Neural cell (in vitro differentiated cells): ENCODE data around the gene WWTR1. TPM values are rescaled to one million over a fixed set of nuclear protein-coding genes. Genes with fewer than 3 reads are reported as not detected.

Source experiments
- H2AFZ ChIP-seq: fragments of 200-600, 300-800 bp; sonication (generic), shearing (Covaris generic); 2 replicates; pipeline ENCODE4 v1.6.0; 2014; ENCODE audit warnings: low read depth, mild to moderate bottlenecking, antibody characterized with exemption, low read length, moderate library complexity
- H3F3A ChIP-seq: fragments of 200-600 bp; shearing (Covaris generic); 2 replicates; pipeline ENCODE4 v1.6.1; 2016; ENCODE audit warnings: mild to moderate bottlenecking, moderate library complexity, mixed read lengths, antibody characterized with exemption, low read length; ENCODE audit not compliant: insufficient read depth, poor library complexity, severe bottlenecking
- H3K27ac ChIP-seq: fragments of 200-600, 300-800 bp; sonication (generic), shearing (Covaris generic); 2 replicates; pipeline ENCODE4 v1.5.1; 2014; ENCODE audit warnings: mild to moderate bottlenecking, low read length, moderate library complexity
- H3K27me3 ChIP-seq: fragments of 300-800, 200-600 bp; sonication (generic), shearing (Covaris generic); 2 replicates; pipeline ENCODE4 v1.6.0; 2014; ENCODE audit warnings: mild to moderate bottlenecking, low read depth, low read length, moderate library complexity; ENCODE audit not compliant: insufficient read depth
- H3K36me3 ChIP-seq: fragments of 300-800, 200-600 bp; sonication (generic), shearing (Covaris generic); 2 replicates; pipeline ENCODE4 v1.5.1; 2014; ENCODE audit warnings: mild to moderate bottlenecking, antibody characterized with exemption, low read length, moderate library complexity; ENCODE audit not compliant: insufficient read depth
- H3K4me2 ChIP-seq: fragments of 300-800, 200-600 bp; sonication (generic), shearing (Covaris generic); 2 replicates; pipeline ENCODE4 v1.6.0; 2014; ENCODE audit warnings: mild to moderate bottlenecking, low read length
- H3K4me3 ChIP-seq: fragments of 300-800, 200-600 bp; sonication (generic), shearing (Covaris generic); 2 replicates; pipeline ENCODE4 v1.5.1; 2014; ENCODE audit warnings: mild to moderate bottlenecking, low read length, moderate library complexity
- H3K79me2 ChIP-seq: fragments of 200-600 bp; shearing (Covaris generic); replicated peaks from 2 replicates; pipeline ENCODE4 v1.6.0; 2014; ENCODE audit warnings: mild to moderate bottlenecking, low read length, moderate library complexity; ENCODE audit not compliant: insufficient read depth
- H3K9ac ChIP-seq: fragments of 300-800, 200-600 bp; sonication (generic), shearing (Covaris generic); 2 replicates; pipeline ENCODE4 v1.6.1; 2016; ENCODE audit warnings: mild to moderate bottlenecking, low read length, mixed read lengths
- H3K9me2 ChIP-seq: fragments of 200-600 bp; shearing (Covaris generic); 2 replicates; pipeline ENCODE4 v1.6.1; 2016; ENCODE audit warnings: mild to moderate bottlenecking, low read length, mixed read lengths; ENCODE audit not compliant: insufficient read depth
- H3K9me3 ChIP-seq: fragments of 200-600, 300-800 bp; sonication (generic), shearing (Covaris generic); 2 replicates; pipeline ENCODE4 v1.6.1; 2016; ENCODE audit warnings: mild to moderate bottlenecking, mixed run types, low read length, moderate library complexity, mixed read lengths
- H4K20me1 ChIP-seq: fragments of 200-600 bp; shearing (Covaris generic); 2 replicates; pipeline ENCODE4 v1.6.1; 2016; ENCODE audit warnings: mild to moderate bottlenecking, mixed run types; ENCODE audit not compliant: insufficient read depth
- EP300 ChIP-seq: fragments of 450-650 bp; conservative IDR thresholded peaks from 2 replicates; pipeline ENCODE4 v1.6.1; 2014; ENCODE audit warnings: antibody characterized with exemption, mild to moderate bottlenecking, moderate library complexity; ENCODE audit not compliant: poor library complexity, severe bottlenecking
- EZH2 ChIP-seq: fragments of 200-600, 300-800 bp; shearing (Covaris generic), sonication (generic); IDR thresholded peaks from 2 replicates; pipeline ENCODE4 v1.6.1; 2014; ENCODE audit warnings: antibody characterized with exemption, low read length, borderline replicate concordance, mild to moderate bottlenecking; ENCODE audit not compliant: insufficient read depth, poor library complexity, severe bottlenecking
- MXI1 ChIP-seq: fragments of 450-650 bp; conservative IDR thresholded peaks from 2 replicates; pipeline ENCODE4 v1.6.1; 2014; ENCODE audit warnings: antibody characterized with exemption, mild to moderate bottlenecking; ENCODE audit not compliant: poor library complexity, severe bottlenecking
- POLR2AphosphoS5 ChIP-seq: IDR thresholded peaks from 2 replicates; pipeline ENCODE4 v1.6.1; 2012
- RAD21 ChIP-seq: fragments of 450-650 bp; conservative IDR thresholded peaks from 2 replicates; pipeline ENCODE4 v1.6.1; 2014; ENCODE audit warnings: antibody characterized with exemption, mild to moderate bottlenecking, moderate library complexity
- REST ChIP-seq: IDR thresholded peaks from 2 replicates; pipeline ENCODE4 v1.6.1; 2012; ENCODE audit warnings: borderline replicate concordance
- SMC3 ChIP-seq: fragments of 450-650 bp; conservative IDR thresholded peaks from 2 replicates; pipeline ENCODE4 v1.6.1; 2014; ENCODE audit warnings: antibody characterized with exemption, mild to moderate bottlenecking, moderate library complexity; ENCODE audit not compliant: poor library complexity
- TAF1 ChIP-seq: IDR thresholded peaks from 2 replicates; pipeline ENCODE4 v1.6.1; 2012; ENCODE audit warnings: low read depth
- polyA minus RNA-seq: library from RNA; depleted of rRNA, polyadenylated mRNA; stranded (reverse); fragments of >200 nt; gene quantifications from 2 replicates; pipeline ENCODE4 v1.2.3, GENCODE V29; 2014
- polyA plus RNA-seq: library from polyadenylated mRNA; depleted of rRNA; stranded (reverse); fragments of >200 nt; gene quantifications from 2 replicates; pipeline ENCODE4 v1.2.3, GENCODE V29; 2014
- TF ChIP-seq, protein P1 (sequence below): fragments of 450-650 bp; IDR thresholded peaks from 2 replicates; pipeline ENCODE4 v1.5.1; 2014; ENCODE audit warnings: antibody characterized with exemption, mild to moderate bottlenecking, moderate library complexity; ENCODE audit not compliant: poor library complexity, severe bottlenecking

WWTR1 gene
- polyA plus RNA-seq (0.60 and 0.97 TPM in 2 replicates), polyA minus RNA-seq (0.49 and 1.2 TPM in 2 replicates)

DNA sequence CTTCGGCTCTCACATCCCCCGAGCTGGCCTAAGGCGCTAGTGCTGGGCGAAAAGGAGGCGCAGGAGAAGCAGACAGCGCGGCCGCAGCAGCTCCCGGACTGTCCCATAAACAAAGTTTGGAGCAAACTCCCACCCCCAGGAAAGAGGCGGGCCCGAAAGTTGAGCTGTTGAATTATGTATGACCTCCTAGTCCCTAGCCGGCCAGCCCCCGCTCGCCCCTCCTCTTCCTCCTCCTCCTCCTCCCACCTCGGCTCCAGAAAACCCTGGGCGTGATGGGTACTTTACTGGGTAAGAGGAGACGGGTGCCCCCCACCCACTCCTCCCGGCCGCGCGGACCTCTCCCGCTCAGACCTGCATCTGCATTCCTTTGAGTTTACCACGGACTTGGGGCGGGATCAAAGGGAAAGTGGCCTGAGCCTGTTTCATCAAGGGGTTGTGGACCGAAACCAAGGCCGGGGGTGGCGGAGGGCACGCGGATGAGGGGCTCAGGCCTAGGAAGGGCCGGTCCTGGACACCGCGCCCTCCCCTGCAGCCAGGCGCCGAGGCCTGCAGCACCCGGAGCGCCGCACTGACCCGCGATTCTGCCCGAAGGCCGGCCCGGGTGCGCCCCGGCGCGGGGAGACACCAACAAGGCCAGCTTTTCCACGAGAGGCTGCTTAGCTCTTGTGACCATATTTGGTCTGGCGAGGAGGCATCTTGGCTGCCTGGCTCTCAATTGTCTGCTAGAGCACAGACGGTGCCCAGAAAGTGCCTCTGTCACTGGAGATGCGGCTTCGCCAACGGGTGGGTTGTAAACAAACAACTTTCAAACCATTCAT, at the start of gene WWTR1:
WWTR1 (minus strand) TSS at position 100 of the 818 bp plus-strand sequence. CDS start 719 bp downstream, outside the sequence.
- TF ChIP-seq REST: no peak
- no peaks in the 10 kb centered on the region for H4K20me1 ChIP-seq

GRCh38 chr3:149706905-149707304, 49.1 kb upstream of the WWTR1 start:
- TF ChIP-seq EZH2 (no peak), POLR2AphosphoS5 (no peak), MXI1 (no peak), RAD21 (no peak), REST (no peak), TAF1 (no peak), EP300 (no peak), SMC3 (no peak)
- TF ChIP-seq, protein P1, sequence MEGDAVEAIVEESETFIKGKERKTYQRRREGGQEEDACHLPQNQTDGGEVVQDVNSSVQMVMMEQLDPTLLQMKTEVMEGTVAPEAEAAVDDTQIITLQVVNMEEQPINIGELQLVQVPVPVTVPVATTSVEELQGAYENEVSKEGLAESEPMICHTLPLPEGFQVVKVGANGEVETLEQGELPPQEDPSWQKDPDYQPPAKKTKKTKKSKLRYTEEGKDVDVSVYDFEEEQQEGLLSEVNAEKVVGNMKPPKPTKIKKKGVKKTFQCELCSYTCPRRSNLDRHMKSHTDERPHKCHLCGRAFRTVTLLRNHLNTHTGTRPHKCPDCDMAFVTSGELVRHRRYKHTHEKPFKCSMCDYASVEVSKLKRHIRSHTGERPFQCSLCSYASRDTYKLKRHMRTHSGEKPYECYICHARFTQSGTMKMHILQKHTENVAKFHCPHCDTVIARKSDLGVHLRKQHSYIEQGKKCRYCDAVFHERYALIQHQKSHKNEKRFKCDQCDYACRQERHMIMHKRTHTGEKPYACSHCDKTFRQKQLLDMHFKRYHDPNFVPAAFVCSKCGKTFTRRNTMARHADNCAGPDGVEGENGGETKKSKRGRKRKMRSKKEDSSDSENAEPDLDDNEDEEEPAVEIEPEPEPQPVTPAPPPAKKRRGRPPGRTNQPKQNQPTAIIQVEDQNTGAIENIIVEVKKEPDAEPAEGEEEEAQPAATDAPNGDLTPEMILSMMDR: no peak
- H3F3A ChIP-seq: no peaks in the 10 kb centered on the region
- no peaks in the 10 kb centered on the region for H3K9me3 ChIP-seq
- no peak overlapping the region for H3K27ac ChIP-seq
- no peaks in the 10 kb centered on the region for H4K20me1 ChIP-seq
- H3K9me2 ChIP-seq: no peaks in the 10 kb centered on the region
- no peak overlapping the region for H3K4me2 ChIP-seq
- H3K27me3 ChIP-seq: no peaks in the 10 kb centered on the region
- H2AFZ ChIP-seq: no peak overlapping the region
- no peaks in the 10 kb centered on the region for H3K79me2 ChIP-seq
- no peaks in the 10 kb centered on the region for H3K36me3 ChIP-seq
- no peak overlapping the region for H3K9ac ChIP-seq
- no peak overlapping the region for H3K4me3 ChIP-seq

More for the DNA sequence above, at the start of gene WWTR1:
- H3K27me3 ChIP-seq: peaks cover 29% of the 10 kb centered on the region
- no peaks in the 10 kb centered on the region for H3K36me3 ChIP-seq
- no peak within 1 kb of the TSS for H3K9ac ChIP-seq
- H3F3A ChIP-seq: no peaks in the 10 kb centered on the region
- H2AFZ ChIP-seq: no peak within 1 kb of the TSS
- no peak within 1 kb of the TSS for H3K27ac ChIP-seq
- no peaks in the 10 kb centered on the region for H3K79me2 ChIP-seq
- H3K9me2 ChIP-seq: no peaks in the 10 kb centered on the region
- H3K4me2 ChIP-seq: no peak within 1 kb of the TSS
- no peaks in the 10 kb centered on the region for H3K9me3 ChIP-seq
- H3K4me3 ChIP-seq: peak within 1 kb of the TSS; percentile 60
